ENCODE results near the gene ARPC3.
"Not testable (repeated sequence)": the region's sequence is repeated elsewhere in the genome, so short reads cannot be mapped to it uniquely, and the experiment has no call there.

DNA sequence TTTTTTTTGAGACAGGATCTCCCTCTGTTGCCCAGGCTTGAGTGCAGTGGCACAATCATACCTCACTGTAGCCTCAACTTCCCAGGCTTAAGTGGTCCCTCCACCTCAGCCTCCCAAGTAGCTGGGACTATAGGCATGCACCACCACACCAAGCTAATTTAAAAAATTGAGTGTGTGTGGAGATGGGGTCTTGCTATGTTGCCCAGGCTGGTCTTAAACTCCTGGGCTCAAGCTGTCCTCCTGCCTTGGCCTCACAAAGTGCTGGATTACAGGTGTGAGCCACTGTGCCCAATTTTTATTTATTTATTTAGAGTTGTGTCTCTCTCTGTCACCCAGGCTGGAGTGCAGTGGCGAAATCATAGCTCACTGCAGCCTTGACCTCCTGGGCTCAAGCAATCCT lies 29.5 kb downstream of the ARPC3 start:
- TF ChIP-seq, protein P1, sequence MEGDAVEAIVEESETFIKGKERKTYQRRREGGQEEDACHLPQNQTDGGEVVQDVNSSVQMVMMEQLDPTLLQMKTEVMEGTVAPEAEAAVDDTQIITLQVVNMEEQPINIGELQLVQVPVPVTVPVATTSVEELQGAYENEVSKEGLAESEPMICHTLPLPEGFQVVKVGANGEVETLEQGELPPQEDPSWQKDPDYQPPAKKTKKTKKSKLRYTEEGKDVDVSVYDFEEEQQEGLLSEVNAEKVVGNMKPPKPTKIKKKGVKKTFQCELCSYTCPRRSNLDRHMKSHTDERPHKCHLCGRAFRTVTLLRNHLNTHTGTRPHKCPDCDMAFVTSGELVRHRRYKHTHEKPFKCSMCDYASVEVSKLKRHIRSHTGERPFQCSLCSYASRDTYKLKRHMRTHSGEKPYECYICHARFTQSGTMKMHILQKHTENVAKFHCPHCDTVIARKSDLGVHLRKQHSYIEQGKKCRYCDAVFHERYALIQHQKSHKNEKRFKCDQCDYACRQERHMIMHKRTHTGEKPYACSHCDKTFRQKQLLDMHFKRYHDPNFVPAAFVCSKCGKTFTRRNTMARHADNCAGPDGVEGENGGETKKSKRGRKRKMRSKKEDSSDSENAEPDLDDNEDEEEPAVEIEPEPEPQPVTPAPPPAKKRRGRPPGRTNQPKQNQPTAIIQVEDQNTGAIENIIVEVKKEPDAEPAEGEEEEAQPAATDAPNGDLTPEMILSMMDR (IDR thresholded peaks at IDR 0.05), result not testable (repeated sequence)
- not testable (repeated sequence) for TF ChIP-seq POLR2A (IDR thresholded peaks at IDR 0.05)
